H1 (cell line): Measurements from ENCODE around the gene TMEM114. TPM values are rescaled to one million over a fixed set of nuclear protein-coding genes. Genes with fewer than 3 reads are reported as not detected.

Source experiments
- KDM5A ChIP-seq: fragments of 200-600 bp; IDR thresholded peaks from 2 replicates; pipeline ENCODE4 v1.7.1; 2012; ENCODE audit warnings: mild to moderate bottlenecking, low read length, inconsistent platforms, mixed read lengths
- RNF2 ChIP-seq: fragments of 200-900, 300-1000 bp; sonication (generic); IDR thresholded peaks from 2 replicates; pipeline ENCODE4 v1.7.1; 2016; ENCODE audit warnings: borderline replicate concordance, low read depth, mild to moderate bottlenecking, antibody characterized with exemption, low read length; ENCODE audit not compliant: poor library complexity, severe bottlenecking; ENCODE audit errors: missing control alignments
- SP2 ChIP-seq: IDR thresholded peaks from 2 replicates; pipeline ENCODE4 v1.6.1; 2012; ENCODE audit warnings: mild to moderate bottlenecking, low read length, inconsistent platforms
- polyA plus RNA-seq, 7 experiments: library from polyadenylated mRNA; depleted of rRNA in 3 of 7; stranded (reverse) in 5 of 7; unstranded in 2 of 7; fragments of >200 nt in 5 of 7; fragments of 200-250 nt in 2 of 7; gene quantifications; 1 replicate in 5 of 7; 2 replicates in 1 of 7; 4 replicates in 1 of 7; pipeline versions ENCODE4 v1.2.1 to v1.2.3, GENCODE V29; 2011 to 2013; ENCODE audit warnings: missing spikeins in 2 of 7, mixed read lengths in 2 of 7
- total RNA-seq: library from RNA; stranded (reverse); fragmentation: NEBNext Ultra II Directional; extraction: Animal tissue kit (Norgen Biotek cat#: 25700); gene quantifications from 2 replicates; pipeline ENCODE4 v1.2.1, GENCODE V29; 2021

Gene TMEM114
- total and polyA plus RNA-seq, 2 of the 8 experiments (the other 6 are each of a cell fraction or from before 2014, with no cell fraction given), result 1.6 to 2.9 TPM

- TF ChIP-seq SP2 (no peak), RNF2 (no peak), KDM5A (no peak)
Observed at GRCh38 chr16:8550728-8551387, 39.5 kb downstream of the TMEM114 start (continued).
